Measurements from ENCODE around the gene SPRR2B. TPM values are rescaled to one million over a fixed set of nuclear protein-coding genes. Genes with fewer than 3 reads are reported as not detected.

SPRR2B gene
- total and polyA plus RNA-seq, 2 donors (not counting 1 experiment from before 2014, with no cell fraction given) = not detected

- intact Hi-C loops (cut with micrococcal nuclease) = no loop called here
- H3K27me3 ChIP-seq (replicated peaks in 1 of 4; ENCODE audit: control extremely low read depth in 1 of 4, control insufficient read depth in 3 of 4, insufficient read depth in 4 of 4, low read length in 3 of 4) = no peaks in the 10 kb centered on the region
- H3K27me3 Mint-ChIP-seq = peaks cover 14% of the 10 kb centered on the region
- no peak overlapping the region for H3K4me2 ChIP-seq (replicated peaks; ENCODE audit: low read depth, low read length, poor library complexity, severe bottlenecking)
- H3K4me3 Mint-ChIP-seq = no peak overlapping the region
- no peaks in the 10 kb centered on the region for H3K36me3 ChIP-seq (replicated peaks in 1 of 2; ENCODE audit: control extremely low read depth in 1 of 2, control insufficient read depth in 1 of 2, extremely low read depth in 1 of 2, insufficient read depth in 2 of 2, low read length in 1 of 2)
- H3K9ac ChIP-seq (ENCODE audit: low read length) = no peak overlapping the region
- no peaks in the 10 kb centered on the region for H4K20me1 ChIP-seq (ENCODE audit: control insufficient read depth, insufficient read depth, low read length, poor library complexity, severe bottlenecking)
- CTCF ChIA-PET = no interaction called here
- no peak for TF ChIP-seq EZH2 (IDR thresholded peaks at IDR 0.05; ENCODE audit: borderline replicate concordance, insufficient read depth, low read depth, low read length, poor library complexity, severe bottlenecking)
- TF ChIP-seq, protein P1, sequence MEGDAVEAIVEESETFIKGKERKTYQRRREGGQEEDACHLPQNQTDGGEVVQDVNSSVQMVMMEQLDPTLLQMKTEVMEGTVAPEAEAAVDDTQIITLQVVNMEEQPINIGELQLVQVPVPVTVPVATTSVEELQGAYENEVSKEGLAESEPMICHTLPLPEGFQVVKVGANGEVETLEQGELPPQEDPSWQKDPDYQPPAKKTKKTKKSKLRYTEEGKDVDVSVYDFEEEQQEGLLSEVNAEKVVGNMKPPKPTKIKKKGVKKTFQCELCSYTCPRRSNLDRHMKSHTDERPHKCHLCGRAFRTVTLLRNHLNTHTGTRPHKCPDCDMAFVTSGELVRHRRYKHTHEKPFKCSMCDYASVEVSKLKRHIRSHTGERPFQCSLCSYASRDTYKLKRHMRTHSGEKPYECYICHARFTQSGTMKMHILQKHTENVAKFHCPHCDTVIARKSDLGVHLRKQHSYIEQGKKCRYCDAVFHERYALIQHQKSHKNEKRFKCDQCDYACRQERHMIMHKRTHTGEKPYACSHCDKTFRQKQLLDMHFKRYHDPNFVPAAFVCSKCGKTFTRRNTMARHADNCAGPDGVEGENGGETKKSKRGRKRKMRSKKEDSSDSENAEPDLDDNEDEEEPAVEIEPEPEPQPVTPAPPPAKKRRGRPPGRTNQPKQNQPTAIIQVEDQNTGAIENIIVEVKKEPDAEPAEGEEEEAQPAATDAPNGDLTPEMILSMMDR (IDR thresholded peaks at IDR 0.05) = no peak
- no peaks in the 10 kb centered on the region for H3K79me2 ChIP-seq (ENCODE audit: control insufficient read depth, insufficient read depth, low read length)
- POLR2A ChIA-PET = no interaction called here
- H2AFZ ChIP-seq (ENCODE audit: insufficient read depth, low read depth, low read length, poor library complexity, severe bottlenecking) = no peak overlapping the region
- no peak for DNase-seq
- no peak for ATAC-seq (ENCODE audit: low read depth)
- no peak overlapping the region for H3K27ac Mint-ChIP-seq
- no peaks in the 10 kb centered on the region for H3K9me3 ChIP-seq (ENCODE audit: control extremely low read depth in 1 of 3, control insufficient read depth in 2 of 3, insufficient read depth in 1 of 3, low read length in 2 of 3)
- no peak overlapping the region for H3K4me3 ChIP-seq (ENCODE audit: control extremely low read depth in 1 of 5, extremely low read depth in 1 of 5, insufficient read depth in 1 of 5, low read depth in 2 of 5, low read length in 4 of 5)
- 60% methylated on average over 3 of the region's 5 CpGs for WGBS (ENCODE audit: insufficient coverage)
- H3K9me3 Mint-ChIP-seq (ENCODE audit: insufficient read depth) = no peaks in the 10 kb centered on the region
- no peaks in the 10 kb centered on the region for H3K4me1 ChIP-seq (ENCODE audit: control insufficient read depth in 2 of 2, insufficient read depth in 2 of 2, low read length in 2 of 2)
- no peak overlapping the region for H3K27ac ChIP-seq (ENCODE audit: low read length in 2 of 2)
- H3K4me1 Mint-ChIP-seq = no peaks in the 10 kb centered on the region
These were observed 1.7 kb upstream of the SPRR2B start for GRCh38 chr1:153072806-153073726.

DNA sequence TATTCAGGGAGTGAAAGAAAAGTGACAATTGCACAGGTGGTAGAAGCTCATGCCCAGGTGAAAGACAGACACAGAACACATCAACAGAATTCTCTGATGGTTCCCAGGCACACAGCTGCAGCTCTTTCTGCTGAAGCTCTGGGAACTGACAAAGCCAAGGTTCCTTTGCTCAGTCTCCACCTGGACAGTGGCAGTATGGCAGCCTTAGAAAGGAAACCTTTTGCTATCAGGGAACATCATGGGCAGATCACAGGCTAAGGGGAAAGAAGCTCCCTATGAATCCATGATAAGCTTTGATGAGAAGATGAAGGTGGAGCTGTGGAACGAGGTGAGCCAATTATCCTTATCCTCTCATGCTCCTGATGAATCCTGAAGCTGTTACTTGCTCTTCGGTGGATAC is 1.2 kb downstream of the SPRR2B start:
- H3K4me3 ChIP-seq (ENCODE audit: control extremely low read depth in 1 of 5, extremely low read depth in 1 of 5, insufficient read depth in 1 of 5, low read depth in 2 of 5, low read length in 4 of 5) = no peak overlapping the region
- no CpG with 5 or more reads among the region's 2 CpGs for WGBS (ENCODE audit: insufficient coverage)
- H3K27me3 ChIP-seq (replicated peaks in 1 of 4; ENCODE audit: control extremely low read depth in 1 of 4, control insufficient read depth in 3 of 4, insufficient read depth in 4 of 4, low read length in 3 of 4) = no peaks in the 10 kb centered on the region
- H3K27me3 Mint-ChIP-seq = peaks cover 25% of the 10 kb centered on the region
- H3K4me3 Mint-ChIP-seq = no peak overlapping the region
- H3K36me3 ChIP-seq (replicated peaks in 1 of 2; ENCODE audit: control extremely low read depth in 1 of 2, control insufficient read depth in 1 of 2, extremely low read depth in 1 of 2, insufficient read depth in 2 of 2, low read length in 1 of 2) = no peaks in the 10 kb centered on the region
- no peak overlapping the region for H3K9ac ChIP-seq (ENCODE audit: low read length)
- H3K9me3 ChIP-seq (ENCODE audit: control extremely low read depth in 1 of 3, control insufficient read depth in 2 of 3, insufficient read depth in 1 of 3, low read length in 2 of 3) = no peaks in the 10 kb centered on the region
- H3K27ac Mint-ChIP-seq = no peak overlapping the region
- no peak overlapping the region for H3K4me2 ChIP-seq (replicated peaks; ENCODE audit: low read depth, low read length, poor library complexity, severe bottlenecking)
- no peaks in the 10 kb centered on the region for H4K20me1 ChIP-seq (ENCODE audit: control insufficient read depth, insufficient read depth, low read length, poor library complexity, severe bottlenecking)
- ChIA-PET CTCF (no interaction called here), POLR2A (no interaction called here)
- TF ChIP-seq, protein P1 (IDR thresholded peaks at IDR 0.05) = no peak
- TF ChIP-seq EZH2 (IDR thresholded peaks at IDR 0.05; ENCODE audit: borderline replicate concordance, insufficient read depth, low read depth, low read length, poor library complexity, severe bottlenecking) = no peak
- no peaks in the 10 kb centered on the region for H3K4me1 ChIP-seq (ENCODE audit: control insufficient read depth in 2 of 2, insufficient read depth in 2 of 2, low read length in 2 of 2)
- DNase-seq = no peak
- intact Hi-C loops (cut with micrococcal nuclease) = no loop called here
- no peaks in the 10 kb centered on the region for H3K4me1 Mint-ChIP-seq
- H3K79me2 ChIP-seq (ENCODE audit: control insufficient read depth, insufficient read depth, low read length) = no peaks in the 10 kb centered on the region
- no peak for ATAC-seq (ENCODE audit: low read depth)
- no peak overlapping the region for H2AFZ ChIP-seq (ENCODE audit: insufficient read depth, low read depth, low read length, poor library complexity, severe bottlenecking)
- no peaks in the 10 kb centered on the region for H3K9me3 Mint-ChIP-seq (ENCODE audit: insufficient read depth)
- H3K27ac ChIP-seq (ENCODE audit: low read length in 2 of 2) = no peak overlapping the region

All from B cell (primary cell).